WTC11 (cell line): ENCODE measurements around the gene SEZ6. TPM values are rescaled to one million over a fixed set of nuclear protein-coding genes. Genes with fewer than 3 reads are reported as not detected.

Source experiments
- ATAC-seq: fragments of 200-7000 bp; cut with Tn5 transposase; 2 replicates; pipeline ENCODE4 v1.10.0; 2021; ENCODE audit warnings: mild to moderate bottlenecking, moderate library complexity
- CTCF ChIA-PET: fragments of 300-600 bp; sonication (Branson Sonifier 250); formaldehyde crosslinking; loops from one replicate; lab custom pipeline; 2021; ENCODE audit warnings: antibody characterized with exemption; lab: Charles Lee
- POLR2A ChIA-PET: fragments of 350-600 bp; sonication (Branson Sonifier 250); formaldehyde crosslinking; loops from one replicate; lab custom pipeline; 2021; ENCODE audit warnings: antibody characterized with exemption; lab: Charles Lee
- DNase-seq: peaks from one replicate; pipeline ENCODE4 v3.0.0; 2021; ENCODE audit warnings: low spot score
- H3K27ac Mint-ChIP-seq: 2 replicates; pipeline ENCODE4 v1.8.0; 2021; ENCODE audit warnings: mixed read lengths
- H3K27me3 Mint-ChIP-seq: 2 replicates; pipeline ENCODE4 v1.8.0; 2021; ENCODE audit warnings: low read depth, mild to moderate bottlenecking, moderate library complexity, mixed read lengths
- H3K36me3 Mint-ChIP-seq: 2 replicates; pipeline ENCODE4 v1.8.0; 2021; ENCODE audit warnings: mixed read lengths
- H3K4me1 Mint-ChIP-seq: 2 replicates; pipeline ENCODE4 v1.8.0; 2022; ENCODE audit warnings: mixed read lengths
- H3K4me3 Mint-ChIP-seq: 2 replicates; pipeline ENCODE4 v1.8.0; 2021; ENCODE audit warnings: mild to moderate bottlenecking, moderate library complexity, mixed read lengths
- H3K9me3 Mint-ChIP-seq: 2 replicates; pipeline ENCODE4 v1.8.0; 2021; ENCODE audit warnings: mixed read lengths
- E2F4 ChIP-seq: sonication (generic); formaldehyde crosslinking; IDR thresholded peaks from 2 replicates; pipeline ENCODE4 v1.8.1; 2022; ENCODE audit warnings: low read depth, mild to moderate bottlenecking, moderate library complexity, missing genetic modification reagents, borderline replicate concordance
- ELF4 ChIP-seq: sonication (generic); formaldehyde crosslinking; IDR thresholded peaks from 2 replicates; pipeline ENCODE4 v1.8.1; 2022; ENCODE audit warnings: low read depth, mild to moderate bottlenecking, moderate library complexity, missing genetic modification reagents
- EMX1 ChIP-seq: fragments of 250-450 bp; sonication (Bioruptor Pico); IDR thresholded peaks from 2 replicates; pipeline ENCODE4 v1.8.0; 2021; ENCODE audit warnings: mild to moderate bottlenecking
- JUN ChIP-seq: sonication (generic); formaldehyde crosslinking; IDR thresholded peaks from 2 replicates; pipeline ENCODE4 v1.8.0; 2023; ENCODE audit warnings: mild to moderate bottlenecking, missing genetic modification reagents
- NFE2L1 ChIP-seq: sonication (generic); formaldehyde crosslinking; IDR thresholded peaks from 2 replicates; pipeline ENCODE4 v1.8.1; 2023; ENCODE audit warnings: missing genetic modification reagents
- NFYB ChIP-seq: sonication (generic); formaldehyde crosslinking; conservative IDR thresholded peaks from 2 replicates; pipeline ENCODE4 v1.8.0; 2022; ENCODE audit warnings: low read depth, missing genetic modification reagents
- RELA ChIP-seq: sonication (generic); formaldehyde crosslinking; IDR thresholded peaks from 2 replicates; pipeline ENCODE4 v1.8.1; 2022; ENCODE audit warnings: missing genetic modification reagents, mild to moderate bottlenecking, borderline replicate concordance
- USF1 ChIP-seq: sonication (generic); formaldehyde crosslinking; IDR thresholded peaks from 2 replicates; pipeline ENCODE4 v1.8.0; 2022; ENCODE audit warnings: mild to moderate bottlenecking, missing genetic modification reagents
- ZNF317 ChIP-seq: sonication (generic); formaldehyde crosslinking; IDR thresholded peaks from 2 replicates; pipeline ENCODE4 v1.8.1; 2023; ENCODE audit warnings: low read depth, mild to moderate bottlenecking, moderate library complexity, missing genetic modification reagents, borderline replicate concordance
- ZNF512 ChIP-seq: sonication (generic); formaldehyde crosslinking; IDR thresholded peaks from 2 replicates; pipeline ENCODE4 v1.8.1; 2022; ENCODE audit warnings: missing genetic modification reagents, borderline replicate concordance
- ZNF532 ChIP-seq: fragments of 250-450 bp; sonication (Bioruptor Pico); IDR thresholded peaks from 2 replicates; pipeline ENCODE4 v1.9.0; 2021; ENCODE audit warnings: mild to moderate bottlenecking, borderline replicate concordance
- total RNA-seq: library from RNA; stranded (reverse); gene quantifications from 3 replicates; pipeline ENCODE4 v1.2.3, GENCODE V29; 2021

SEZ6 gene
- total RNA-seq, 1 experiment from 2014 or later, result 3.0 TPM

GRCh38 chr17:28969706-28970393 lies 36.0 kb downstream of the SEZ6 start:
- CTCF ChIA-PET, result interaction anchor here (0.7 to 4.5 kb wide), 8 partner anchors 16 to 147 kb away, joined by 5 to 78 read pairs (median 10); partner anchors contain the start of gene SEZ6
- no peak overlapping the region; the same call in 1 of the 2 replicates for H3K27ac Mint-ChIP-seq

More at GRCh38 chr17:28969706-28970393, 36.0 kb downstream of the SEZ6 start:
- no peak for ATAC-seq
- Mint-ChIP-seq H3K36me3 (no peaks in the 10 kb centered on the region), H3K9me3 (no peaks in the 10 kb centered on the region), H3K27me3 (no peaks in the 10 kb centered on the region; the same call in 1 of the 2 replicates), H3K4me3 (no peak overlapping the region), H3K4me1 (peaks cover 46% of the 10 kb centered on the region)
- no peak for DNase-seq
- POLR2A ChIA-PET, result interaction anchor here (0.5 kb wide), 1 partner anchor 1351 kb away, joined by 5 read pairs; no protein-coding TSS in a partner anchor
- TF ChIP-seq USF1 (CRISPR knock-in tag) (no peak), E2F4 (CRISPR knock-in tag) (no peak), JUN (CRISPR knock-in tag) (no peak), NFYB (CRISPR knock-in tag) (no peak), ELF4 (CRISPR knock-in tag) (no peak), EMX1 (no peak), ZNF512 (no peak), ZNF317 (no peak), ZNF532 (CRISPR knock-in tag) (no peak), RELA (no peak), NFE2L1 (no peak)
